ENCODE results near the gene NEK8.

The NEK8 gene

DNA sequence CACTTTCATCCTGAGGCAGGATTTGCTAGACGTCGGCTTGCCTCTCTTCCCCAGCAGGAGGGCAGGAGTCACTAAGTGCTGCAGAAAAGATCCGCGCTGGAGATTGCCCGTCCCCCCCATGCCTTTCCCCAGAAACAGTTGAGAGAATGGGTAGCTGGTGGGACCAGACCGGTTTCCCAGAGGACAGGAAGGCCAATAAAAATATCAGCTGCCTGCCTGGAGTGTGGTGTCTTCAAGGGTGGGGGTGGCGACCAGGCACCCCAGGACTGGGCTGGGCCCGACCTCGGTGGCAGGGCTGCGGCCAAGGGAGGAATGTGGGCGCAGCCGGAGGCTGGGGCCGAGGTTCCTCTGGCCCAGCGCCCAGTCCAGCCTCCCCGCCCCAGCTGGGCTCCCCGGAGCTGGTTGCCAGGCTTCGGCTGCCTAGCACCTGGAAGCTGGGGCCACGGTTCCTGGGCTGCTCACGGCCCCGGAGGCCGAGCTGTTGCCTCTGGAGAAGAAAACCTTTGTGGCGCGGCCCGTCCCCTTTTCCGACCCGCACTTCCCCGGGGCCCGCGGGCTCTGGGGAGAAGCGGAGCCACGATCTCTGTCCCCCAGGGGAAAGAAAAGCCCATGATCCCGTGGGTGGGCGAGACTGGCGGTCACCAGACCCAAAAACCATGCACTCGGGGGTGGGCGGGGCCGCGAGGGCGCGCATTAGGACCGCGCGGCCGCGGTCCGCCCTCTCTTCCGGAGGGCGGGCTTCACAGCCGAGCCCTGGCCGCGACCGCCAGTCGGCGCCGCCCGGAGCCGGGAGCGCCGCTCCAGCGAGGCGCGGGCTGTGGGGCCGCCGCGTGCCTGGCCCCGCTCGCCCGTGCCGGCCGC is 14.9 kb downstream of the NEK8 start, which contains the start of gene TRAF4:
TRAF4 (plus strand) TSS at position 769 of the 861 bp plus-strand sequence. CDS start 102 bp downstream, outside the sequence.
- H3K27me3 Mint-ChIP-seq: no peaks in the 10 kb centered on the region
- peaks cover 19% of the 10 kb centered on the region for H3K4me1 Mint-ChIP-seq (ENCODE audit: low read depth)
- H3K9me3 Mint-ChIP-seq (ENCODE audit: low read depth): no peaks in the 10 kb centered on the region
- peak within 1 kb of the TSS; percentile 94 for H3K4me3 Mint-ChIP-seq
- H3K27ac Mint-ChIP-seq: peak within 1 kb of the TSS; percentile 85
- H3K36me3 Mint-ChIP-seq: peaks cover 3% of the 10 kb centered on the region

DNA sequence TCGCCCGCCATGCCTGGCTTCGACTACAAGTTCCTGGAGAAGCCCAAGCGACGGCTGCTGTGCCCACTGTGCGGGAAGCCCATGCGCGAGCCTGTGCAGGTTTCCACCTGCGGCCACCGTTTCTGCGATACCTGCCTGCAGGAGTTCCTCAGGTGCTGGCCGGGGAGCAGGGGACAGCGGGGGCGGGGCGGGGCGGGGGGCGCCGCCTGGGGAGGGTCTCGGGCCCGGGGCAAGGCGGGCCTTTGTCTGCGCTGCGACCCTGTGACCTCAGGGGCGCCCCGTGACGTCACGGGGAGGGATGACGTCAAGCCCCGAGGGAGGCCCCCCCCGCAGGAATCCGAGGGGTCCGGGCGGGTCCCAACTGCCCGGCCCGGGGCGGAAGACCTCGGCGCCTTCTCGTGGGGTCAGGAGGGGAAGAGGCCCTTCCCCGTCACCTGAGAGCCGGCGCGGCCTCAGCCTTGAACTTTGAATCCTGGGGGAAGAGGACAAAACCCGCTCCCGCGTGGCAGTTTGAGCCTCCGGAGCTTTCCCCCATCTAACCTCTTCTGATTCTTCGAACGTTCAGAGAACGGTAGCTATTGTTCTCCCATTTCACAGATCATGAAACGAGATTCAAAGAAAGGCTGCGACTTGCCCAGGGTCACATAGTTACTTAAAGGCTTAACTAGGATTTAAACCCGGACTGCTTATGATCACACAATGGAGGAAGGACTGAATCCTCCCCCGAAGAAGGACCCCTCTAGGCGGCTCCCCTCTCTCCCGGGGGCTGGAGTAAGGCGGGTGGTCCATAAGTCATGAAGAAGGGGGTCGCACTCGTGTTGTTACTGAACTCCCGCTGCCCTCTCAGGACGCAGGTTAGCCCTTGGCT is 15.8 kb downstream of the NEK8 start:
- Mint-ChIP-seq H3K4me1 (ENCODE audit: low read depth) (peaks cover 15% of the 10 kb centered on the region), H3K4me3 (peak overlapping the region; percentile 94), H3K27me3 (no peaks in the 10 kb centered on the region), H3K9me3 (ENCODE audit: low read depth) (no peaks in the 10 kb centered on the region), H3K27ac (peak overlapping the region; percentile 85), H3K36me3 (peaks cover 2% of the 10 kb centered on the region)

DNA sequence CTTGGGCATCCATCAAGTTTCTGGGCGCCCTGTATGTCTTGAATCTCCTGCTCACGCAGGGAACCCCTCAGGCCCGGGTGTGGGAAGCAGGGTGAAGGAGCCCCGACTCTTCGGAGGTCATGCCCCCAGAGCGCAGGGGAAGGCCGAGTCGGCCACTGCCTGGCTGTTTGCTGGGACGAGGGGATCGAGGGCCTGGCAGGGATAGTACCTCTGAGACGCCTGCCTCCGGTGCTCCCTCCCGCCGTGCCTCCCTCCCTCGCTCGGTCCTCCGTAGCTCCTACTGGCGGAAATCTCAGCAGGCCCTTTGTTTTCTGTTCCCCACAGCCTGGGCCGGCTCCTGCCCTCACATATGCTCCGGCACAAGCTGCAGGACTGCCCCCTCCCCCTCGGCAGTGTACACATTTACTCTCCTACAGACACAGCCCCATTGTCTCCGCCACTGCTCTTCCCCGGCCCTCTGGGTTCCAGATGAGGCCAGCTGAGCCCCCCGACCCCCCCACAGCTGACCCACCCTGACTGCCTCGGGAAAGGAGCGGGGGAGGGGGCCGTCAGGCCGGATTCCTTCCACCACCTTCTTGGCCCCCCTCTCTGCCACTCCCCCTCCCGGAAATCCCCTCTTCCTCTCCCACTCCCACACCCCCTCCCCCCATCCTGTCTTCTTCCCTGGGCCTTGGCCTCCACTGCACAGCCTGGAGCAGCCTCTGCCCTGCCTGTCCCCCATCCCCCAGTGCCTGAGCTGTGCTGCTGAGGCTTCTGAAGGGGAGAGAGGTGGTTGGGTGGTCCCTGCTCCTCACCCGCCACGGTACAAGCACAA is 16.6 kb downstream of the NEK8 start:
- H3K36me3 Mint-ChIP-seq: peaks cover 2% of the 10 kb centered on the region
- H3K4me1 Mint-ChIP-seq (ENCODE audit: low read depth): peaks cover 16% of the 10 kb centered on the region
- H3K27me3 Mint-ChIP-seq: no peaks in the 10 kb centered on the region
- H3K9me3 Mint-ChIP-seq (ENCODE audit: low read depth): no peaks in the 10 kb centered on the region
- H3K4me3 Mint-ChIP-seq: peak overlapping the region; percentile 94
- peak overlapping the region; percentile 85 for H3K27ac Mint-ChIP-seq

DNA sequence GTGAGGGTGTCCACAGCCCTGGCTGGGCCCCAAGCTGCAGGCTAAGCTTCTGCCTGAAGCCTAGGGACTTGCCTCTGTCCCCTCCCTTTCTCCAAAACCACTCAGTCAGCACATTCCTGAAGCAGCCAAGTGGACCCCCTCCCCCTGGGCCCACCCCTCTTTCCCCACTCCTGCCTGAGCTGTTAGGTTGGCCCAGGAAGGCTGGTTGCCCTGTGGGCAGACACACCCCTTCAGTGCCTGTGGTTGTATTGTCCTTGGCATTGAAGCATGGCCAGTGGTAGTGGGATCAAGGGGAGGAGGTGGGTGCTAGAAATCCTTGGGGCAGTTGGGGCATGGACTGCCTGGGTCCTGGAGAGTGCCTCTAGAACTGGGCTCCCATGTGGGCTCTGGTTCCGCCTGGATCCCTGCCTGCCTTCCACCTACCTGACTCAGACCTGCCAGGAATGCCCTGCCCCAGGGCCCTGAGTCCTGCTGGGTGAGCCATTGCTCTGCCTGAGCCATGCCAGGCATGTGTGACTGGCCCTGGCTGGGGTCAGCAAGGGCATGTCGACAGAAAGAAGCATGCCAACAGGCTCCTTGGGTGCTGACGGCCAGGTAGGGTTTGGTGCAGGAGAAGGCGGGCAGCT is 17.3 kb downstream of the NEK8 start:
- Mint-ChIP-seq H3K4me1 (ENCODE audit: low read depth) (peaks cover 17% of the 10 kb centered on the region), H3K27ac (peak overlapping the region; percentile 68), H3K4me3 (peak overlapping the region; percentile 94), H3K9me3 (ENCODE audit: low read depth) (no peaks in the 10 kb centered on the region), H3K36me3 (peaks cover 2% of the 10 kb centered on the region), H3K27me3 (no peaks in the 10 kb centered on the region)

DNA sequence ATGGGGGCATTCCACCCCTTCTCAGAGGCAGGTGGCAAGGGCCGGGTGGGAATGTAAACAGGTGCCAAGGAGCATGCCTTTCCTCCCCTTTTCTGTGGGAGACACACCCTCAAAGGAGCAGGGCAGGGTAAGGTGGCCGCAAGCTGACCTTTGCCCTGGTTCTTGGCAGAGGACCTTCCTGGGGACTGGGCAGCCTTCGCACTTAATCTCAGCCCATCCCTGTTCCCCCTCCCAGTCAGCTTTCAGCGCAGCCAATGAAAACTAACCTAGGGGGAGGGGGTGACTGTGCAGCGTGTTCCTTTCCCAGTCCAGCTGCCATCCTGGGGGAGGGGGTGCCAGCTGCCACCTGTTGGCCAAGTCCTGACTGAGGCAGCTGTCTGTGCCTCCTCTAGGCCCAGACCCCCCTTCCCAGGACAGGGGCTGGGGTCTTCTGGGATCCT is 18.0 kb downstream of the NEK8 start:
- Mint-ChIP-seq H3K36me3 (peaks cover 2% of the 10 kb centered on the region), H3K4me3 (peak overlapping the region; percentile 94), H3K4me1 (ENCODE audit: low read depth) (peaks cover 17% of the 10 kb centered on the region), H3K27ac (peak overlapping the region; percentile 68), H3K27me3 (no peaks in the 10 kb centered on the region), H3K9me3 (ENCODE audit: low read depth) (no peaks in the 10 kb centered on the region)

DNA sequence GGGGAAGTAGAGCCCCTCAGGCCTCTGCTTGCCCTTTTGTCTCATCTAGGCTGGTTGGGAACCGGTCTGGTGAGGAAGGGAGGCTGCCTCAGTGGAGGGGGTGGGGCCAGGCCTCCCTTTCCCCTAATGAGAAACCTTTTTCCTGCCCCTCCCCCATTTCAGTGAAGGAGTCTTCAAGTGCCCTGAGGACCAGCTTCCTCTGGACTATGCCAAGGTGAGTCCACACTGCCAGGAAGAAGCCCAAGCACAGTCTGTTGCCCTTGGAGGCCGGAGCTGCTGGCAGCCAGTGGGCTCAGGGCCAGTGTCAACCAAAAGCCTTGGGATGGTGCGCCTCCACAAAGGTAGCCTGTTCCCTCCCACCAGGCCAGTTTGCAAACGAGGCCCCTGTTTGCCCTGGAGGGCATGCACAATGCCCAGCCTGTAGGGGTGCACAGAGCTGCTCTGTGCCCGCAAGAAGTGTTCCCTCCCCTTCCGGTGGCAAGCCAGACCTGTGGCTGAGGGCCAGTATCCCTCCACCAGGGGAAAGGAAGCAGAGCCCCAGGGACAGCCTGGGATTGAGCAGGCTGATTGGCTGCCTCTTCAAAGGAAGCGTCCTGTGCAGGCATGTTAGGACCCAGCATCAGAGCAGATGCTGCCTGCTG is 18.6 kb downstream of the NEK8 start:
- Mint-ChIP-seq H3K4me1 (ENCODE audit: low read depth) (peaks cover 15% of the 10 kb centered on the region), H3K27me3 (no peaks in the 10 kb centered on the region), H3K36me3 (peaks cover 2% of the 10 kb centered on the region), H3K9me3 (ENCODE audit: low read depth) (no peaks in the 10 kb centered on the region), H3K4me3 (peak overlapping the region; percentile 94), H3K27ac (no peak overlapping the region)

DNA sequence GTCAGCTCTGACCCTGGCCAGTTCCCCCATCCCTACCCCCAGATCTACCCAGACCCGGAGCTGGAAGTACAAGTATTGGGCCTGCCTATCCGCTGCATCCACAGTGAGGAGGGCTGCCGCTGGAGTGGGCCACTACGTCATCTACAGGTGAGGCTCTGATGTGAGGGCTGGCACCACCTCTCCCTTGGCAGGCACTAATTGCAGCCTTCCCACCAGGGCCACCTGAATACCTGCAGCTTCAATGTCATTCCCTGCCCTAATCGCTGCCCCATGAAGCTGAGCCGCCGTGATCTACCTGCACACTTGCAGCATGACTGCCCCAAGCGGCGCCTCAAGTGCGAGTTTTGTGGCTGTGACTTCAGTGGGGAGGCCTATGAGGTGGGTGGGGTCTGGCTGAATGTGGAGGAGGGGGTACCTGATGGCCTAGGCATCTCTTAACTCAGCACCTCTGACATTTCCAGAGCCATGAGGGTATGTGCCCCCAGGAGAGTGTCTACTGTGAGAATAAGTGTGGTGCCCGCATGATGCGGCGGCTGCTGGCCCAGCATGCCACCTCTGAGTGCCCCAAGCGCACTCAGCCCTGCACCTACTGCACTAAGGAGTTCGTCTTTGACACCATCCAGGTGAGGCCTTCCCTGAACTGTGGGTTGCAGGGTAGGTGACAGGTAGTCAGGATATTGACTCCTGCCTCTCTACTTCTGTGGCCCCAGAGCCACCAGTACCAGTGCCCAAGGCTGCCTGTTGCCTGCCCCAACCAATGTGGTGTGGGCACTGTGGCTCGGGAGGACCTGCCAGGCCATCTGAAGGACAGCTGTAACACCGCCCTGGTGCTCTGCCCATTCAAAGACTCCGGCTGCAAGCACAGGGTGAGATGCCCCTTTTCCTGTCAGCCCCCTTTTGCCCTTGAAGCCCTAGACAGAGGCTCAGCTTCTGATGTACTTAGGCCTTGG is 19.5 kb downstream of the NEK8 start:
- Mint-ChIP-seq H3K4me3 (peak overlapping the region; percentile 30), H3K27ac (peak overlapping the region; percentile 58), H3K4me1 (ENCODE audit: low read depth) (peaks cover 13% of the 10 kb centered on the region), H3K9me3 (ENCODE audit: low read depth) (no peaks in the 10 kb centered on the region), H3K27me3 (no peaks in the 10 kb centered on the region), H3K36me3 (peaks cover 2% of the 10 kb centered on the region)

DNA sequence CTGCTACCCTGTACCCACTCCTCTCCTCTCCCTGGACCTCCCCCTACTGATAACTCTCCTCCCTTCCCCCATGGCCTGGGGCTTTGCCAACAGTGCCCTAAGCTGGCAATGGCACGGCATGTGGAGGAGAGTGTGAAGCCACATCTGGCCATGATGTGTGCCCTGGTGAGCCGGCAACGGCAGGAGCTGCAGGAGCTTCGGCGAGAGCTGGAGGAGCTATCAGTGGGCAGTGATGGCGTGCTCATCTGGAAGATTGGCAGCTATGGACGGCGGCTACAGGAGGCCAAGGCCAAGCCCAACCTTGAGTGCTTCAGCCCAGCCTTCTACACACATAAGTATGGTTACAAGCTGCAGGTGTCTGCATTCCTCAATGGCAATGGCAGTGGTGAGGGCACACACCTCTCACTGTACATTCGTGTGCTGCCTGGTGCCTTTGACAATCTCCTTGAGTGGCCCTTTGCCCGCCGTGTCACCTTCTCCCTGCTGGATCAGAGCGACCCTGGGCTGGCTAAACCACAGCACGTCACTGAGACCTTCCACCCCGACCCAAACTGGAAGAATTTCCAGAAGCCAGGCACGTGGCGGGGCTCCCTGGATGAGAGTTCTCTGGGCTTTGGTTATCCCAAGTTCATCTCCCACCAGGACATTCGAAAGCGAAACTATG is 20.4 kb downstream of the NEK8 start:
- Mint-ChIP-seq H3K36me3 (peaks cover 2% of the 10 kb centered on the region), H3K27ac (no peak overlapping the region), H3K27me3 (no peaks in the 10 kb centered on the region), H3K9me3 (ENCODE audit: low read depth) (no peaks in the 10 kb centered on the region), H3K4me1 (ENCODE audit: low read depth) (peaks cover 12% of the 10 kb centered on the region), H3K4me3 (peak overlapping the region; percentile 44)

DNA sequence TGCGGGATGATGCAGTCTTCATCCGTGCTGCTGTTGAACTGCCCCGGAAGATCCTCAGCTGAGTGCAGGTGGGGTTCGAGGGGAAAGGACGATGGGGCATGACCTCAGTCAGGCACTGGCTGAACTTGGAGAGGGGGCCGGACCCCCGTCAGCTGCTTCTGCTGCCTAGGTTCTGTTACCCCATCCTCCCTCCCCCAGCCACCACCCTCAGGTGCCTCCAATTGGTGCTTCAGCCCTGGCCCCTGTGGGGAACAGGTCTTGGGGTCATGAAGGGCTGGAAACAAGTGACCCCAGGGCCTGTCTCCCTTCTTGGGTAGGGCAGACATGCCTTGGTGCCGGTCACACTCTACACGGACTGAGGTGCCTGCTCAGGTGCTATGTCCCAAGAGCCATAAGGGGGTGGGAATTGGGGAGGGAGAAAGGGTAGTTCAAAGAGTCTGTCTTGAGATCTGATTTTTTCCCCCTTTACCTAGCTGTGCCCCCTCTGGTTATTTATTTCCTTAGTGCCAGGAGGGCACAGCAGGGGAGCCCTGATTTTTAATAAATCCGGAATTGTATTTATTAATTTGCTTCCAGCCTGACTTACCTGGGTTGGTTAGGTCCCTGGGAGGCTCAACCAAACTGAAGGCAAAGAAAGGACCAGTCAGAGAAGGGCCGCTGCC is 21.1 kb downstream of the NEK8 start:
- no peaks in the 10 kb centered on the region for H3K27me3 Mint-ChIP-seq
- no peak overlapping the region for H3K27ac Mint-ChIP-seq
- H3K4me1 Mint-ChIP-seq (ENCODE audit: low read depth): peaks cover 12% of the 10 kb centered on the region
- peak overlapping the region; percentile 17 for H3K4me3 Mint-ChIP-seq
- H3K9me3 Mint-ChIP-seq (ENCODE audit: low read depth): no peaks in the 10 kb centered on the region
- H3K36me3 Mint-ChIP-seq: peaks cover 2% of the 10 kb centered on the region

DNA sequence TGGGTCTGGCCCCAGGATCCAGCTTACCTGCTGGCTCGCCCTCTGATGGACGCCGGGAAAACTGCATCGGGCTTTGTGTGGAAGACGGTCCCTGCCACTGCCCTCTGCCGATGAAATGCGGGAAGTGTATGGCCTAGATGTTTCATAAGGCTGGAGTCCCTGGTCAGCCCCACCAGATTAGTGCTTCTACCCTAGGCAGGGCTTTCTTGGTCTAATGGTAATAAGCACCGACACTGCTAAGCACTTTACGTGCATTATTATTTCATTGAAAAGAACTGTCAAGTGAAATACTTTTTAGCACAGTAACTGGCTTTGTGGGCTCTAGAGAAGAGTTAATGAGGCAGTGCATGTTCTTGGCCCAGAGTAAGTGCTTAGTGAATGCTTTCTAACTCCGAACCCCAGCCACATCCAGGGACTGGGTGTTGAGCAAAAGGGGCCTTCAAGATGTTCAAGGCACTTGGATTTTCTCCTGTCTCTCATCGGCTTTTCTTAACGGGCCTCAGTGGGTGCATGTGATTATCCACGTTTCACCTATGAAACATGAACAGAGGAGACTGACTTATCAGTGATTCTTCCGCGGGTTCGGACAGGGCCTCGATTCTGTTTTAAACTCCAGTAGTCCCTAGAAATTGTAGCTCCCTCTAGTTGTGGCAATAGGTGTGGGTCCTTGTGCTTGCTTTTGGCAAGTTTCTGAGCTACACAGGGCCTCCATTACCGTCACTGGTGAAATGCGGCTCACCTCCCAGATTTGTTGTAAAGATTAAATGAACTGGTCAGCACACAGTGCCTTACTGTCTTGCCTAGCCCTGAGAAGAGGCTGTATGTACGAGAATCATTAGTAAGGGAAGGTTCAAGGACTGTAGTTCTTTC is 21.8 kb downstream of the NEK8 start:
- Mint-ChIP-seq H3K4me3 (peak overlapping the region; percentile 17), H3K27ac (peak overlapping the region; percentile 10), H3K27me3 (no peaks in the 10 kb centered on the region), H3K4me1 (ENCODE audit: low read depth) (peaks cover 12% of the 10 kb centered on the region), H3K36me3 (peaks cover 2% of the 10 kb centered on the region), H3K9me3 (ENCODE audit: low read depth) (no peaks in the 10 kb centered on the region)

DNA sequence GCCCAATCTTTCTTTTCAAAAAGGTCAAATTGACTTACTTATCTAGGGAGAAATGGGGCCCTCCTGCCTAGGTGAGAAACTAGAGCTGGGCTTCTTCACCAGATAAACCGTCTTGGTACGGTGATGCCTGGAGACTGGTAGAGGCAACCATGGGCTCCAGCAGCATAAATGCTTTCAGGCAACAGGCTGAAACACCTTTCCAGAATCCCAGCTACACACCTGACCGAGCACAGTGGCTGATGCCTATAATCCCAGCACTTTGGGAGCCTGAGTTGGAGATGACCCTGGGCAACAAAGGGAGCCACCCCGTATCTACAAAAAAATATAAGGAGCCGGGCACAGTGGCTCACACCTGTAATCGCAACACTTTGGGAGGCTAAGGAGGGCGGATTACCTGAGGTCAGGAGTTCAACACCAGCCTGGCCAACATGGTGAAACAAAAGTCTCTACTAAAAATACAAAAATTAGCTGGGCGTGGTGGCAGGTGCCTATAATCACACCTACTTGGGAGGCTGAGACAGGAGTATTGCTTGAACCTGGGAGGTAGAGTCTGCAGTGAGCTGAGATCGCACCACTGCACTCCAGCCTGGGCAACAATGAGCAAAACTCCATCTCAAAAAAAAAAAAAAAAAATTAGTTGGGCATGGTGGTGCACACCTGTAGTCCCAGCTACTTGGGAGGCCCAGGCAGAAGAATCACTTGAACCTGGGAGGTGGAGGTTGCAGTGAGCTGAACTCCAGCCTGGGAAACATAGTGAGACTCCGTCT is 23.2 kb downstream of the NEK8 start:
- Mint-ChIP-seq H3K4me1 (ENCODE audit: low read depth) (peaks cover 11% of the 10 kb centered on the region), H3K9me3 (ENCODE audit: low read depth) (no peaks in the 10 kb centered on the region), H3K36me3 (peaks cover 2% of the 10 kb centered on the region), H3K4me3 (no peak overlapping the region), H3K27me3 (no peaks in the 10 kb centered on the region), H3K27ac (no peak overlapping the region)

Measured in activated naive CD8-positive, alpha-beta T cell (primary cell).